ENCODE results near the gene MYO1F.
"Not testable (repeated sequence)": the region's sequence is repeated elsewhere in the genome, so short reads cannot be mapped to it uniquely, and the experiment has no call there.

Gene MYO1F

GRCh38 chr19:8557642-8558238 lies 19.5 kb downstream of the MYO1F start:
- ChIA-PET POLR2A (no interaction called here), CTCF (interaction anchor here (0.7 to 0.9 kb wide), 2 partner anchors 23 to 103 kb away, joined by 3 read pairs; no protein-coding TSS in a partner anchor)
- no peak for DNase-seq (ENCODE audit: extremely low spot score)
- no peak for TF ChIP-seq PKNOX1 (IDR thresholded peaks at IDR 0.05)
- no peak for TF ChIP-seq CTBP1 (IDR thresholded peaks at IDR 0.05; ENCODE audit: borderline replicate concordance)
- no peak for TF ChIP-seq ELF4 (IDR thresholded peaks at IDR 0.05)
- TF ChIP-seq L3MBTL2 (conservative IDR thresholded peaks at IDR 0.05) = no peak
- TF ChIP-seq ARNT (IDR thresholded peaks at IDR 0.05) = no peak
- no peak for TF ChIP-seq NFRKB (IDR thresholded peaks at IDR 0.05)
- TF ChIP-seq FOXK2 (IDR thresholded peaks at IDR 0.05) = no peak
- TF ChIP-seq SP1 (IDR thresholded peaks at IDR 0.05) = no peak
- TF ChIP-seq LEF1 (IDR thresholded peaks at IDR 0.05; ENCODE audit: borderline replicate concordance) = no peak
- no peak for TF ChIP-seq BHLHE40 (IDR thresholded peaks at IDR 0.05; ENCODE audit: borderline replicate concordance)
- TF ChIP-seq FOXA1 (IDR thresholded peaks at IDR 0.05) = no peak
- no peak for TF ChIP-seq ZNF384 (IDR thresholded peaks at IDR 0.05)
- no peak for TF ChIP-seq HDGF (IDR thresholded peaks at IDR 0.05; ENCODE audit: borderline replicate concordance)
- TF ChIP-seq TARDBP (IDR thresholded peaks at IDR 0.05) = no peak
- TF ChIP-seq FOXM1 (IDR thresholded peaks at IDR 0.05; ENCODE audit: borderline replicate concordance) = no peak

GRCh38 chr19:8553729-8554128 lies 23.5 kb downstream of the MYO1F start:
- POLR2A ChIA-PET; DNase-seq (ENCODE audit: extremely low spot score): not testable (repeated sequence)
- CTCF ChIA-PET = interaction anchor here (0.6 kb wide), 1 partner anchor 149 kb away, joined by 5 read pairs; no protein-coding TSS in a partner anchor

GRCh38 chr19:8552810-8553209 lies 24.4 kb downstream of the MYO1F start:
- POLR2A ChIA-PET = no interaction called here
- peak; percentile 58 for DNase-seq (ENCODE audit: extremely low spot score)
- CTCF ChIA-PET = no interaction called here
- TF ChIP-seq FOXK2 (IDR thresholded peaks at IDR 0.05) (no peak), ELF4 (IDR thresholded peaks at IDR 0.05) (no peak), PKNOX1 (IDR thresholded peaks at IDR 0.05) (no peak), L3MBTL2 (conservative IDR thresholded peaks at IDR 0.05) (no peak), CTBP1 (IDR thresholded peaks at IDR 0.05; ENCODE audit: borderline replicate concordance) (no peak), SUZ12 (IDR thresholded peaks at IDR 0.05) (no peak), ZNF384 (IDR thresholded peaks at IDR 0.05) (no peak), NFRKB (IDR thresholded peaks at IDR 0.05) (no peak), LEF1 (IDR thresholded peaks at IDR 0.05; ENCODE audit: borderline replicate concordance) (no peak), TARDBP (IDR thresholded peaks at IDR 0.05) (no peak)

- ChIA-PET POLR2A (no interaction called here), CTCF (no interaction called here)
- TF ChIP-seq FOXA1 (IDR thresholded peaks at IDR 0.05) = no peak
- no peak for TF ChIP-seq CTBP1 (IDR thresholded peaks at IDR 0.05; ENCODE audit: borderline replicate concordance)
- TF ChIP-seq NFRKB (IDR thresholded peaks at IDR 0.05) = no peak
- TF ChIP-seq HDGF (IDR thresholded peaks at IDR 0.05; ENCODE audit: borderline replicate concordance) = no peak
- TF ChIP-seq FOXK2 (IDR thresholded peaks at IDR 0.05) = no peak
- TF ChIP-seq PKNOX1 (IDR thresholded peaks at IDR 0.05) = no peak
- no peak for TF ChIP-seq LEF1 (IDR thresholded peaks at IDR 0.05; ENCODE audit: borderline replicate concordance)
- DNase-seq (ENCODE audit: extremely low spot score) = no peak
These were observed 27.2 kb downstream of the MYO1F start for GRCh38 chr19:8550070-8550469.

- ChIA-PET POLR2A (interaction anchor here (0.9 to 2.7 kb wide), 2 partner anchors 20 to 32 kb away, joined by 3 to 9 read pairs; partner anchors contain the start of gene ZNF414), CTCF (no interaction called here)
- TF ChIP-seq TARDBP (IDR thresholded peaks at IDR 0.05) (no peak), HDGF (IDR thresholded peaks at IDR 0.05; ENCODE audit: borderline replicate concordance) (no peak), LEF1 (IDR thresholded peaks at IDR 0.05; ENCODE audit: borderline replicate concordance) (no peak), SP1 (IDR thresholded peaks at IDR 0.05) (no peak), SUZ12 (IDR thresholded peaks at IDR 0.05) (no peak), FOXK2 (IDR thresholded peaks at IDR 0.05) (no peak), CTBP1 (IDR thresholded peaks at IDR 0.05; ENCODE audit: borderline replicate concordance) (no peak), NFRKB (IDR thresholded peaks at IDR 0.05) (no peak), BHLHE40 (IDR thresholded peaks at IDR 0.05; ENCODE audit: borderline replicate concordance) (no peak), L3MBTL2 (conservative IDR thresholded peaks at IDR 0.05) (no peak), ELF4 (IDR thresholded peaks at IDR 0.05) (no peak), ARNT (IDR thresholded peaks at IDR 0.05) (no peak)
These were observed 31.5 kb downstream of the MYO1F start for GRCh38 chr19:8545743-8546142.

GRCh38 chr19:8544168-8544567 lies 33.1 kb downstream of the MYO1F start:
- TF ChIP-seq SP1 (IDR thresholded peaks at IDR 0.05) (no peak), CTBP1 (IDR thresholded peaks at IDR 0.05; ENCODE audit: borderline replicate concordance) (no peak), LEF1 (IDR thresholded peaks at IDR 0.05; ENCODE audit: borderline replicate concordance) (no peak), L3MBTL2 (conservative IDR thresholded peaks at IDR 0.05) (no peak), PKNOX1 (IDR thresholded peaks at IDR 0.05) (no peak), BHLHE40 (IDR thresholded peaks at IDR 0.05; ENCODE audit: borderline replicate concordance) (no peak), FOXA1 (IDR thresholded peaks at IDR 0.05) (no peak)
- ChIA-PET POLR2A (no interaction called here), CTCF (interaction anchor here (0.5 kb wide), 1 partner anchor 35 kb away, joined by 3 read pairs; no protein-coding TSS in a partner anchor)
- DNase-seq (ENCODE audit: extremely low spot score) = no peak

More at GRCh38 chr19:8545743-8546142, 31.5 kb downstream of the MYO1F start:
- DNase-seq (ENCODE audit: extremely low spot score) = no peak

Measured in HEK293T (cell line).